NCI-H1092 treated with DMSO at 0.1 percent for 48 hours (cell line): Measurements from ENCODE around the gene ZBTB40.

ENCODE experiments used
- DNase-seq: peaks from one replicate; lab custom pipeline; 2025; lab: John Stamatoyannopoulos, UW

ZBTB40 gene, protein sequence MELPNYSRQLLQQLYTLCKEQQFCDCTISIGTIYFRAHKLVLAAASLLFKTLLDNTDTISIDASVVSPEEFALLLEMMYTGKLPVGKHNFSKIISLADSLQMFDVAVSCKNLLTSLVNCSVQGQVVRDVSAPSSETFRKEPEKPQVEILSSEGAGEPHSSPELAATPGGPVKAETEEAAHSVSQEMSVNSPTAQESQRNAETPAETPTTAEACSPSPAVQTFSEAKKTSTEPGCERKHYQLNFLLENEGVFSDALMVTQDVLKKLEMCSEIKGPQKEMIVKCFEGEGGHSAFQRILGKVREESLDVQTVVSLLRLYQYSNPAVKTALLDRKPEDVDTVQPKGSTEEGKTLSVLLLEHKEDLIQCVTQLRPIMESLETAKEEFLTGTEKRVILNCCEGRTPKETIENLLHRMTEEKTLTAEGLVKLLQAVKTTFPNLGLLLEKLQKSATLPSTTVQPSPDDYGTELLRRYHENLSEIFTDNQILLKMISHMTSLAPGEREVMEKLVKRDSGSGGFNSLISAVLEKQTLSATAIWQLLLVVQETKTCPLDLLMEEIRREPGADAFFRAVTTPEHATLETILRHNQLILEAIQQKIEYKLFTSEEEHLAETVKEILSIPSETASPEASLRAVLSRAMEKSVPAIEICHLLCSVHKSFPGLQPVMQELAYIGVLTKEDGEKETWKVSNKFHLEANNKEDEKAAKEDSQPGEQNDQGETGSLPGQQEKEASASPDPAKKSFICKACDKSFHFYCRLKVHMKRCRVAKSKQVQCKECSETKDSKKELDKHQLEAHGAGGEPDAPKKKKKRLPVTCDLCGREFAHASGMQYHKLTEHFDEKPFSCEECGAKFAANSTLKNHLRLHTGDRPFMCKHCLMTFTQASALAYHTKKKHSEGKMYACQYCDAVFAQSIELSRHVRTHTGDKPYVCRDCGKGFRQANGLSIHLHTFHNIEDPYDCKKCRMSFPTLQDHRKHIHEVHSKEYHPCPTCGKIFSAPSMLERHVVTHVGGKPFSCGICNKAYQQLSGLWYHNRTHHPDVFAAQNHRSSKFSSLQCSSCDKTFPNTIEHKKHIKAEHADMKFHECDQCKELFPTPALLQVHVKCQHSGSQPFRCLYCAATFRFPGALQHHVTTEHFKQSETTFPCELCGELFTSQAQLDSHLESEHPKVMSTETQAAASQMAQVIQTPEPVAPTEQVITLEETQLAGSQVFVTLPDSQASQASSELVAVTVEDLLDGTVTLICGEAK

DNA sequence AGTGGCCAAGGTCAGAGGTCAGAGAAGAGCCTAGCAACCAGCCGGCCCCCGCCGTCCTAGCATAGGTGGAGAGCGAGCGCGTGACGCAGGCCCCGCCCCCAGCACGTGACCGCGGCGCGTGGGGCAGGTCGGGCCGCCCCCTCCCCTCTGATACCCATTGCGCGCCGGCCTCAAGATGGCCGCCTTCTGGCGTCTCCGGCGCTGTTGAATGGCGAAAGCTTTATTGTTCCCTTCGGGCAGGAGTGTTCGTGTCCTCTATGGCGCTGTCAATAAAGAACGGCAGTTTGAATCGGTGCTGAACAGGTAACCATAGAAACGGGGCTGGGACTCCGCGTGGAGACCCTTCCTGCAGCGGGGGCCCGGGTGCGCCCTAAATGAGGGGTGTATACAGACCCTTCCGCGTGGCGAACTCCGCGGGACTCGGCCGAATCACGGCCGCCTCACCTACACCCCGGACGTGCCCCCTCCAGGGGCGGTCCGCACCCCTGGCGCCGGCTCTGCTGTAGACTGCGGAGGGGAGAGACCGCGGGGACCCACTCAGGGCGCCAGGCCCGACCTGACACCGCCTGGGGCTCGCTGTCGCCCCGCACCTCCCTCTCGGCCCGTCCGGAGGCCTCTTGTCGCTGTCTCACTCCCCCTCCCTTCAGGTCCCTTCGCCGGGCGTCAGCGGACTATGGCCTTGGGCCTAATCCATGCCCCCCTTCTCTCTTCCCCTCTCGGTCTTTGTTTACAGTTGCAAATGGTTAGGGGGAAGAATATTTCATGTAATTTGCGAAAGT lies at the start of gene ZBTB40:
Gene ZBTB40, plus strand, starts transcription at position 150 of the 779 bp plus-strand sequence. CDS start 38,098 bp downstream, outside the sequence.
- peak; percentile 99 for DNase-seq

DNA sequence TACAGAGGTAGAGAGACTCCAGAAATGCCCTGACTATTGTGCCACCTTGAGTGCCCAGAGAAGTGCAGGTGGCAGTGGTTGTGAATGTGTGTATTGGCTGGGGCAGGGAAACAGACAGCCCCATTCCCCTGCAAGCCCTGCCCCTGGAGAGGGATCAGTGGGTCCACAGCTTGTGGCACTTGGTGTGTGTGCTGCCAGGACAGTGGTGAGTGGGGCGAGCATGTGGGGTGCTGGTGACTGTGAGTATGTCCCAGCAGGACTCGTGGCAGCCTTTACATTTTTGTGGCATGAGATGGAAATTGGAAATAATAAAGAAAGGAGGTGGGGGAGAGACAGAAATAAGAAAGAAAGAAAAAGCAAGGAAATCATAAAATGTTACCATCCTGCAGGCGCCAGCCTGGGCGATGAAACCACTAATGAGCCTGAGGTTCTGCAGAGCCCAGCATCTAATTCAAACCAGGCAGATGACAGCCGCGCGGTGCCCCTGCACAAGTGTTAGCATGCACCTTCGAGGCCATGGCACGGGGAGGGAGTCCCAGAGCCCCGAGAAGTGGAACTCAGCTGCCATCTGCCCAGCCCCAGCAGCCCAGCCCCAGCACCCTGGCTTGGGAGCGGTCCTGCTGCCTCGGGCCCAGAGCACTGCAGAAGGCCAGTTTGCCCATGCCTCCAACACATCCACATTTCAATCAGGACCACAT lies 49.1 kb upstream of the ZBTB40 start:
- DNase-seq, result no peak

DNA sequence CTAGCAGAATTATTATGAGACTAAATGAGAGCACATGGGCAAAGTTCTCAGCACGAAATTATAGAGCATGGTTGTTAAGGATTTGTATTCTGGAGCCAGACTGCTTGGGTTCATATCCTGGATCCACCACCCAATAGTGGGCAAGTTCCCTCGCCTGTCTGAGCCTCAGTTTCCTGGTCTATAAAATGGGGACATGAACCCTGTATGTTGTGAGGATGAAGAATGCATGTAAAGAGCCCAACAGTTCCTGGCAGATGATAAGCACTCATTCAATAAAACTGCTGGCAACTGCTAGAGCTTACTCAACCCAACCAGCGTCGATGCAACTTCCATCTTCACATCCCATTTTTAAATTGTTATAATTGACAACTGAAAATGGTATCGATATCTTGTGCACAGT lies 47.2 kb upstream of the ZBTB40 start:
- DNase-seq, result no peak

DNA sequence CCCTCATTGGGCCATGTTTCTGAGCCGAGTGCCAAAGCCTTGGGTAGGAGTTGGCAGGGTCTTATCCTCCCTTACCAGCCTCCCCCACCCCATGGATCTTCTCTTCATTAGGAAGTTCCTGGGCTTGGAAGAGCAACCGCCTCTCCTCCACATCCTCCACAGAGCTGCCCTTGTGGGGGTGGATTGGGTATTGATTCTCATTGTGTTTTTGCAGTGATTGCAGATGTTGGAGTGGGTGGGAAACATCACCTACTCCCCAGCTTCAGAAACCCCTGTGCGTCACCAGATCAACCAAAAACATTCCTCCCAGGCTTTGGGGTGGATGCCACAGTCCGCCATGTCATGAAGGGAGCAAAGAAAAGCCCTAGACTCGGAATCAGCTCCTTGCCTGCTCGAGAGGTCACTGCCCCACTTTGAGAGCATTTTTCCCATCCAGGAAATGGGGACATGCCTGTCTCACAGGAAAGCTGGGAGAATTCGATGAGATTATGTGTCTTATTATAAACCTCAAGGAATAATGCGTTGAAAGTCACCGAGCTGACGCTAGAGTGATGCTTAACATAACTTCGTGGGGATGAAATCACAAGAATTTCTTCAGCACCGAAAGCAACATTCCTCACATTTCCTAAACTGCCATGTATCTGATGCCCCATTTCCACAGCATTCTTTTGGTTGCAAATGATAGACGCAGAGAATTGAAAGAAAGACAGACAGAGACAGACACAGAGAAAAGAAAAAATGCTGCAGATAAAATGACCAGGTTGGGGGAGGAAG lies 44.7 kb upstream of the ZBTB40 start:
- no peak for DNase-seq

DNA sequence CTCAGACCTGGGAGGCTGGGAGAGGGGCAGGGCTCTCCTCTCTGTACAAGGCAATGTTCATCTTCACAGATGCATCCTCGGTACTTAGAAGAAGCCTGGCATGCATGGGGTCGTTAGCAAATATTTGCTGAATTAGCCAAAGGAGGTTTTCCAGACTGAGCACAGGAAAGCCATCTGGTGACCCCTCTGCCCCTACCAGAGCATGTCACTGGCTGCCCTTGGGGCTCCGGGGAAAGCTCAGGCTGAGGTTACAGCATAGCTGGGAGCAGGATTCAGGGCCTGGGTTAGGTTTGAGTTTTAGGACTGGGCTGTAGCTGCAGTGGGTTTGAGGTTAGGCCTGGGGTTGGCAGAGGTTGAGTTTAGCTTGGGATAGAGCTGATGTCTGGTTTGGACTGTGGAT lies 43.4 kb upstream of the ZBTB40 start:
- no peak for DNase-seq

DNA sequence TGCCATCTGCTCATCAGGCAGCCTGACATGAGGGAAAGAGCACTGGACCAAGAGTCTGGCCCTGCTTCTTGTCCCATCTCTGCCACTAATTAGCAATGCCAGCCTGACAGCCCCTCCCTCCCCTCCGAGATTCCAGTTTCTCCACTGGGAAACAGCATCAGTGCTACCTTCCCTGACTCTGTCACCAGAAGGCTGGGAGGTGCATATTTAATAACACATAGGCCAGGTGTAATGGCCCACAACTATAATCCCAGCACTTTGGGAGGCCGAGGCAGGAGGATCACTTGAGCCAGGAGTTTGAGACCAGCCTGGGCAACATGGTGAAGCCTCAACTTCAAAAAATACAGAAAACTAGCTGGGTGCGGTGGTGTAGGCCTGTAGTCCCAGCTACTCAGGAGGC lies 41.2 kb upstream of the ZBTB40 start:
- no peak for DNase-seq

DNA sequence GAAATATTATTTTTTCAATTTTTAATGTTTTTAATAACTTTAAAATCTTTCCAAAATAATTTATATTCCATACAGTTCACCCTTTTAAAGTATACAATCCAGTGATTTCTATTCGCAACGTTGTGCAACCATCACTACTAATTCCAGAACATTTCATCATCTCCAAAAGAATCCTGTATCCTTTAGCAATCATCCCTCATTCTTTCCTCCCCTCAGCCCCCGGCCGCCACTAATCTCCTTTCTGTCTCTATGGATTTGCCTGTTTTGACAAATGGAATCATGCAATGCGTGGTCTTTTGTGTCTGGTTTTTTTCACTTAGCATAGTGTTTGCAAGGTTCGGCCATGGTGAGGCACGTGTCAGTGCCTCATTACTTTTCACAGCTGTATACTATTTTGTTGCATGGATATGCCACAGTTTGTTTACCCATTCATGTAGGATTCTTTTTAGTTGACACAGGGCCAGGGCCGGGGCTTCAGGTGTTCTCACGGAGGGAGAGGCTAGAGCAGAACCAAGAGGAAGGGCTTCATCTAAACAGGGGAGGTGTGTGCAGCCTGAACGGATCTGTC lies 40.6 kb upstream of the ZBTB40 start:
- DNase-seq, result no peak

DNA sequence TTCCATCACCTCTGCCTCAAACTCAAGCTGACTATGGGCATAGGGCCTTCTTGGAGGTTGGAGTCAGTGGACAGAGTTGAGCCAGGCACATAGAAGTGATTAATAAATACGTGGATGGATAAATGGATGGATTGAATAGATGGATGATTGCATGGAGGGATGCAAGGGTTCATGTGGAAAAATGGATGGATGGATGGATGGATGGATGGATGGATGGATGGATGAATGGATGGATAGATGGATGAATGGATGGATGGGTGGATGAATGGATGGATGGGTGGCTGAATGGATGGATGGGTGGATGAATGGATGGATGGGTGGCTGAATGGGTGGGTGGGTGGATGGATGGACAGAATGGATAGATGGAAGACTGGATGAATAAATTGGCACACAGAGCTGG lies 40.1 kb upstream of the ZBTB40 start:
- DNase-seq, result no peak

DNA sequence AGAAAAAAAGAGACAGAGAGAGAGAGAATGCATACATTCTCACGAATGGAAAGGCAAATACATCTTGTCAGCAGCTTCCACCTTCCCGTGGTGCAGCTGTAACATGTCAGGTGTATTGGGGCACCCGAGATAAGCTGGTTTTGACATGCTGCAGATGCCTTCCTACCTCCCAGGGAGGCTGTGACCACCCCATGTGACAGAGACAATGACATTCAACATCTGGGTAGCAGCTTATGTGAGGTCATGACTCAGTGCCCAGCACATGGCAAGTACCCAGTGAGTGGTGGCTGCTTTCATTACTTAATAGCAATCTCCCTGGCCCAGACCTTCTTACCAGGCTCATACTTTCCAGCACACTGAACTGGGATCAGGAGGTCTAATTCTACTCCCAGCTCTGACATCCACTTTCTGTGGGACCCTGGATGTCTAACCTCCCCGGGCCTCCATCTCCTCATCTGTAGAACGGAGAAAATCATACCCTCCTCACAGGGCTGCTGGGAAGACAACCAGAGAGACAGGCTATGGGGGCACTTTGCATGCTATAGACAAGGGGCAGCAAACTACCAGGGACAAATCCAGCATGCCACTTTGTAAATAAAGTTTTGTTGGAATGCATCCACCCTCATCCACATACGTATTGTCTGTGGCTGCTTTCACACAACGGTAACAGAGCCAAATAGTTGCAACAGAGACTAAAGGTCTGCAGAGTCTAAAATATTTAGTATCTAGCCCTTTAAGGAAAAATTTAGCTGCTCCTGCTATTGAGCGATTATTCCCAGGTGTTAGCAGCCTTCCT lies 38.5 kb upstream of the ZBTB40 start:
- DNase-seq, result no peak

DNA sequence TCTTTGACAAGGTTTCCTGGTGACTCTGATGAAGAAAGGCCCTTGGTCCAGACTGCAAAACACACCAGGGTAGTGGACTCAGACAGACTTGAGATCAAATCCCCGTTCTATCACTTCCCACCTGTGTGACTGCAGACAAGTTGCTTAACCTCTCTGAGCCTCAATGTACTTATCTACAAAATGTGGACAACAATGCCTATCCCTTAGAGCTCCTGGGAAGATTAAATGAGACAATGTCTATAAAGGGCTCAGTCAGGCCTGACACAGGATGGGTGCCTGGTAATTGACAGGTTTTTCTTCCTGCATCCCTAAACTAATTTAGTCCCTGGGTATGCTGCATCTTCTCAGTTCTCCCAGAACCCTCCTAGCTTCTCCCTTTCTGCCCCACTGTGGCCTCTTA lies 37.9 kb upstream of the ZBTB40 start:
- DNase-seq, result no peak

DNA sequence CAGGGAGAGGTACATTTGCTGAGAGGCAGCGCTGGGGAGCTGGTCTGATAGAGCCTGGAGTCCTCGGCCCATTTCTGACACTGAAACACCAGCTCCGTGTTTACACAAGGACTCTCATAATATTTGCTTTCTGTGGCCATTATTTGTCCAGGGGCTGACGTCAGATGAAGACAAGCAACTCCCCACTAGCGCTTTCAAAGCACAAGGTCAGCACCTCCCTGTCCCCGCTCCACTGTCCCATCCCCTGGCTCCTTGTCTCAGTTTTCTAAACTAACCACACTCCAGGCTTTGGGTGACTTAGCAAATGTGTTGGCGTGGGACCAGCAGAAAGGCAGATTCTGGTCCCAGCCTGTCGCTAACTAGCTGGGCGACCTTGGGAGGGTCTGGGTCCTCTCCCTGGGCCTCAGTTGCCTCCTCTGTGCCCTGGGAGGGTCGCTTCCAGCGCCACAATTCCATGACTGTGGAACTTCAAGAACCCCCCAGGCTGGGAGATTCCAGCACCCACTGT lies 37.4 kb upstream of the ZBTB40 start:
- DNase-seq, result peak; percentile 86

DNA sequence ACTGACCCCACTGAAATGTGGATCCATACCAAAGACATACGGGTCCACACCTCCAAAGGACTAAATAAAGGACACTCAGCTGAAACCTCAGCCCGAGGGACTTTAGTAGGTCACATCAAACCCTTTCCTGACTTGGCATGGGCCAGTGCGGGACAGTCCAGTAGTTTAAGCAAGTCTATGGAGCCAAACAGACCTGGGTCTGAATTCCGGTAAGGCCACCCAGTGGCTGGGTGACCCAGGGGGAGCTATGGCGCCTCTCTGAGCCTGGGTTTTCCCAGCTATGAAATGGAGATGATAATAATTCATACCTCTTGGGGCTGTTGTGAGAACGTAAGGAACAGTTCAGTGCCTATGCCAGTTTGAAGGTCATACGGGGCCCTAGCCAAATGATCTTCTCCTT lies 36.2 kb upstream of the ZBTB40 start:
- DNase-seq, result no peak

DNA sequence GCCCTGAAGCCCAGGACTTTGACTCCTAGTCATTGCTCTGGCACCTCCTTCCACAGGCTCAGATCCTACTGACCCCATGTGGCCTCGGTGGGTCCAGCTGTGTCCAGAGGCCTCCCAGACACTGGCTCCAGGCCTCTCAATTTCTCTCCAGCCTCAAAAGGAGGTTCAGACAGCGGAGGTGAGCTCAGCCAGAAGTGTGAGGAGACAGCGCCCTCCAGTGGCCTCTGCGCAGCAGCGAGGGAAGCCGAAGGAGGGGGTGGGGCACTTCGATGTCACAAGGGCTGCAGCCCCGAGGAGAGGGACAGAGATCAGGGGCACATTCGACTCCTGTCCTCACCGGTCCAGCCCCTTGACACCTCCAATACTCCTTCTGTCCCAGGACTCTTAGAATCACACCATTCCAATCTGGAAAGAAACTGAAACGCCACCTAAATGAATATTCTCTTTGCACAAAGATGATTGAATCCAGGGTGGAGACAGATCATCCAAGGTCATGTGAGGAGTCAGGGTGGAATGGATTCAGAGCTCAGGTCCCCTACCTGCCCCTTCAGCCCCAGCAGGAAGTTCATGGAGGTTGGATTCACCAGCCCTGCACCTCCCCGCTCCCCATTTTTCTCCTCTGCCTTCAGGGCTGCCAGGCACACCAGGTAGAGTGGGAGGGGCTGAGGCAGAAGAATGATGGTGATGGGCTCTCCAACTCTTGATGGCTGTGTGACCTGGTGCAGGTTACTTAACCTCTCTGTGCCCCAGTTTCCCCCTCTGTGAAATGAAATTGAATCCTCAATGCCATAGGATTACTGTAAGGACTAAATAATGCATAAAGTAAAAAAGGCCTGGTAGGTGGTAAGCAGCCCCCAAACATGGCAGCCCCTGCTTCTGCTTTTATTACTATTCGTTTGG lies 34.8 kb upstream of the ZBTB40 start:
- peak; percentile 85 for DNase-seq

DNA sequence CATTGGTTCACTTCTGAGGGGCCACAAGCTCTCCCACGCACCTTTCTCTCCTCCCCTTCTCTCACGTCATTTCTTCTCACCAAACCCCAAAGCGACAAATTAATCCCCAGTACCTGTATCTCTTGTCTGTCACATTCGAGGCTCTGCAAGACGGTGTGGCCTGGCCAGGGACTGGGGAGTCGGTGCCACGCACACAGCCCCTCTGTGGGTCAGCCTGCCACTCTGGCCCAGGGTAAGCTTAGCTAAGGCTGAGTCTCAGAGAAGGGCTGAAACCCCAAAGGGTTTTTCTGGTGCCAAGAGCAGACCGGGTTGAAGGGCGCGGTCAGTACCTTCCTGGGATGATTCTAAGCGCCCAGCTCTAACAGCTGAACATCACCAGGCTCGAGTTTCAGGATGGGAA lies 34.2 kb upstream of the ZBTB40 start:
- DNase-seq, result no peak

DNA sequence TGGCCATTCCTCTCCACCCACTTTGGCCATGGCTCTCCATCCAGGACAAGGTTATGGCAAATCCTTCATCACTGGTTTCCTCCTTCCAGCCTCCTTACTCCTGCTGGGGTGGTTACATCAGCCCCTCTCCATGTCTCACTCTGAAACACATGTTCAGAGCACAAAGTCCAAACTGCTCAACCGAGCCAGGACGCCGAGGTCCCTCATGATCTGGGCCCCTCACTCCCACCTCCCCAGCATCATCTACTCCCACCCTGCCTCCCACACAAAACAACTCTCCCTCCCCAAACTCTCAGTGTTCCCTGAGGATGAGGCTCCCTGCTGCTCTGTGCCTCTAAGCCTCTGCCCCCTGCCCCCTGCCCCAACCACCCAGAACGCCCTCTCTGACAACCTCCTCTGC lies 33.3 kb upstream of the ZBTB40 start:
- DNase-seq, result no peak

DNA sequence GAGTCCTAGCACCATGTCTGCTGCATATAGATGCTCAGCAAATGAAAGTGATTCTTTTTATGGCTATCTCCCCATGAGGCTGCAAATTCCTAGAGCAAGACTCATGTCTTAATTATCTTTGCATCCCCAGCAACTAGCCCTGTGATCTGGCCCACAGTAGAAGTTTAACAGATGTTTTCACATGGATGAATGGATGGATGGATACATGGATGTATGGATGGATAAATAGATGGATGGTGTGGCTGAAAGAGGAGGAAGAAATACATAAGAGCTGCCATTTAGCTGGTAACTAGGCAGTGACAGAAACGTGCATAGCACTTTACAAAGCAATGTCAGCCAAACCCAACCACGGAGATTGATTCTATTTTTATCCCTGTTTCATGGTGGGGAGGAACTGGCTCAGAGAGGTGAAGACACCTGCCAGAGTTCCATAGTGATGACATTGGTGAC lies 32.7 kb upstream of the ZBTB40 start:
- DNase-seq, result no peak

DNA sequence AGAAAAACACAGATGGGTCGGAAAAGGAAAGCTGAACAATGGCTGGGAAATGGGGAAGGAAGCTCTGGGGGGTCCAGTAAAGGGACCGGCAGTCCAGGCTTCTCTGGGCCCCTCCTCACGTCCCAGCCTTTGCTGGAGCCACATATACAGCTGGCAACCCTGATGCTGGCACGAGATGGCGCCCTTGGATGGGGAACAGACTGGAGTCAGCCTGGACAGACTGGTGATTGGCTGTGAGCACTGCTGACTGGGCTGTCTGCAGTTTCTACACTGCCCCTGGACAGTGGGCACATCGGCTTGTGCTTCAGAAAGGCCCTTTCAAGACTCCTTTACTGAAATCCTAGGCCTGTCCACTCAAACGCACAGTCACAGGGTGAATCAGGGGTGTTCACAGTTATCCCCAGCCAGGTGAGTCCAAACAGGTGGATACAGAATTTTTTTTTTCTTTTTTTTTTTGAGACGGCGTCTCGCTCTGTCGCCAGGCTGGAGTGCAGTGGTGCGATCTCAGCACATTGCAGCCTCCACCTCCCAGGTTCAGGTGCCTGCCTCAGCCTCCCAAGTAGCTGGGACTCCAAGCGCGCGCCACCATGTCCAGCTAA lies 31.1 kb upstream of the ZBTB40 start:
- DNase-seq, result peak; percentile 92
